GM21825 (cell line): Measurements from ENCODE around the gene TRAF3.
A peak's percentile ranks its signal among the peaks of the same experiment; 100 is the strongest.
"Not testable (repeated sequence)": the region's sequence is repeated elsewhere in the genome, so short reads cannot be mapped to it uniquely, and the experiment has no call there.

Experiments used
- ATAC-seq: cut with Tn5 transposase; IDR thresholded peaks from one replicate; pipeline ENCODE4 v1.9.1; 2021; ENCODE audit warnings: mild to moderate bottlenecking, moderate library complexity; ENCODE audit not compliant: unreplicated experiment

TRAF3 gene

DNA sequence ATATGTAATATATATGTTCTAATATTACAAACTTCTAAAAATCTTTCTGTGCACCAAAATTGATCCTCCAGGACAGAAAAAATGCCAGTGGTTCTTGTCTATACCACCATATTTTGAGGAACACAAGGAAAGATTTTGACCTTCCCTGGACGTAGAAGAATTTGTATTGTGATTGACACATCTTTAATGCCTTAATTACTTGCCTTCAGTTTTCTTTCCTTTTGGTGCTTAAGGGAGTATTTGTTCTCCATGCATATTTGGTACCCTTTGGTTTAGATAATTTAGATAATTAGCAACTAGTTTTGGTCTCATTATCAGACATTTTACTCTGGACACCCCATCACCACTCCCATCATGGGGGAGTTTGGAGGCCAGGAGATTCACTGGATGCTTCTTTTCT lies 27.6 kb downstream of the TRAF3 start:
- ATAC-seq: no peak

DNA sequence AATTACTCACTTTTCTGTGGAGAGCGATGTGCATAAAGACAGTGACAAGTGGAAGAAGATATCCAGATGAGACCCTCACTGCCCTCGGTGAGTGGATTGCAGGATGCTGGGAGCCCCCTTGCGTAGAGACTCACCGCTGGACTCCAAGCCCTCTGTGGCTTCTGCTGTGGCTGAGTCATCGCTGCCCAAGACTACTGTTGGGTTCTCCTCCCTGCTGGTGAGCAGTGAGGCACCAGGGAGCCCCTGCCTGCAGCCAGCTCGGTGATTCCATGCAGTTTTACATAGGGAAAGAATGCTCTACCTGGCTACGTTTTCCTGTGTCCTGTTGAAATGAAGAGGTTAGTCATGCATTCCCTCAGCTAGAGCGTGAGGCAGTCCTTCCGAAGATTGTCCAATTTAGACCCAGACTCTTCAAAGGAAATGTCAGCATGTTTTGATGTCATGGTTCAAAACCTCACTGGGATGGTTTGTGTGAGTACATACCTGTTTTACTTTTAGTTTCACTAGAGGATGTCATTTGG lies 28.2 kb downstream of the TRAF3 start:
- ATAC-seq: peak; percentile 52

DNA sequence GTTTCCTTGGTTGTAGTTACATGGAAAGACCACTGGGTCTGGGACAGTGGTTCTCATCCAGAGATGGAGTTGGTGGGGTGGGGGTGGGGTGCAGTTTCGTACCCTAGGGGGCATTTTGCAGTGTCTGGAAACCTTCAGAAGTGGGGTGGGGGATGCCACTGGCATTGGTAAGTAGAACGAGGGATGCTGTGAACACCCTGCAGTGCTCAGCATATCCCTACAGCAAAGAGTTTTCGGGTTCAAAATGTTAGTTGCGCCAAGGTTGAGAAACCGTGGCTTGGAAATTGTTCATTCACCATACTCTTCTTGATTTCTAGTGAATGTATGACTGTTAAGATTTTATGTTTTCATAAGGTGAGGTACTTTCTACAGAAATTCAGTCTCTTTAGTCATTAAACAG lies 28.7 kb downstream of the TRAF3 start:
- ATAC-seq: no peak

DNA sequence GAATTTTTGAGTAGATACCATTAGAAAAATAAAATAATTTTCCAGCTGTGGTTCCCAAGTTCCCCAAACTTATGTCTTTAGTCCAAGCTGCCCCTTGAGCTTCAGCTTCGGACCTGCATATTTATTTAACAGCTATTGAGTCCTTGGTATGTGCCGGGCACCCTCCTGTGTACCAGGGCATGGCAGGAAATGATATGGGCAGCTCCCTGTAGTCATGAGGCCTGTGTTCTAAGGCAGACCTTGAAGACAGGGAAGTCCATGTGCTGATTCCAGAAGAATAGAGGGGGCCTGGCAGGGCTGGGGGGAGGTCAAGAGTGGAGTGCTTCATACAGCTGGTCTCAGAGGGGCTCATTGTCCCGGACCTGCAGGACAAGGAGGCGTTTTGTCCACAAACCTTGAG lies 29.2 kb downstream of the TRAF3 start:
- no peak for ATAC-seq

DNA sequence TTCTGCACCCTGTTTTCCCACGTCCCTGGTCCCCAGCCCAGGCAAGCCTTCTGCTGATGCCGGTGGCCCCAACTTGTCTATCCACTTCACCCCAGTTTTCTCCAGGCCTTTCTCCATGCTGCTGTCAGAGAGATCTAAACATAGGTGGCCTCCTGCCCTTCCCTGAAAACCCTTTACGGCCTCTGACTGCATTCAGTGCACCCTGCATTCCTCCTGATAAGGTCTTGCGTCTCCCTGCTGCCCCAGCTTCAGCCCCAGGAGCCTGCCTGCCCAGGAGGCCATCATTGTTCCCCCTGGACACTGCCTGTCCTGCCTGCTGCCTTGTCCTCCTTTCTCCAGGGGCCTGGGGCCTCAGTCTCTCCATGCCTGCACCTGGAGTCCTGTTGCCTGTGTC lies 29.8 kb downstream of the TRAF3 start:
- no peak for ATAC-seq

DNA sequence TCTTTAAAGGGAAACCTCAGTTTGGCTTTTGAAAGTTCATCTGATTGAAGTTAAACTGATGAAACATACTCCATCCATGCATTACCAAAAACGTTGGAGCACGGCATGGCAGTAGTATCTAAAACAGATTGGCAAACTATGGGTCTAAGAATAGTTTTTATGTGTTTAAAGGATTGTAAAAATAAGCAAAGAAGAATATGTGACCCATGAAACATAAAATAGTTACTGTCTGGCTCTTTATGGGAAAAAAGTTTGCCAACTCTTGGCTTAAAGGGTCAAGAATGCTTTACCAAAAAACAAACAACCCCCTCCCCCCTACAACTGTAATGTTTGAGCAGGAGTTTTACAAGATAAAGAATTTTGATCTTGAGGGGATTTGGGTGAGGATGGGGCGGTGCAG lies 32.6 kb downstream of the TRAF3 start:
- no peak for ATAC-seq

DNA sequence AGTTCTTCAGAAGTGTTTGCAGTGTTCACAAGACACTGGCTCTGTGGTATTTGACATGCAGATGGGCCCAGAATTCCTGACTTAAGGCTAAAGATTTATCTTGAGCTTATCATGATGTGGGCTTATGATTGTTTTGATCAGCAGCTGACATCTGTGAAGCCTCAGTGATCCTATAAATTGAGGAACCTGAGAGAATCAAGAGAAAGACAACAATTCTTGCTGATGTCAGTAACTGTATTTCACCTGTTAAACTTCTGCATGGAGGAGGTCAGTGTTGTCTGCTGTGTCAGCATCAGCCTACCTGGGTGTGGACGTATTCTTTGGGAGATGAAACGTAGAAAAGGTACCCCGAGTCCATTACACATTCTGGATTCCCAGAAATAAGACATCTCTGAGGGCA lies 33.3 kb downstream of the TRAF3 start:
- ATAC-seq: no peak

DNA sequence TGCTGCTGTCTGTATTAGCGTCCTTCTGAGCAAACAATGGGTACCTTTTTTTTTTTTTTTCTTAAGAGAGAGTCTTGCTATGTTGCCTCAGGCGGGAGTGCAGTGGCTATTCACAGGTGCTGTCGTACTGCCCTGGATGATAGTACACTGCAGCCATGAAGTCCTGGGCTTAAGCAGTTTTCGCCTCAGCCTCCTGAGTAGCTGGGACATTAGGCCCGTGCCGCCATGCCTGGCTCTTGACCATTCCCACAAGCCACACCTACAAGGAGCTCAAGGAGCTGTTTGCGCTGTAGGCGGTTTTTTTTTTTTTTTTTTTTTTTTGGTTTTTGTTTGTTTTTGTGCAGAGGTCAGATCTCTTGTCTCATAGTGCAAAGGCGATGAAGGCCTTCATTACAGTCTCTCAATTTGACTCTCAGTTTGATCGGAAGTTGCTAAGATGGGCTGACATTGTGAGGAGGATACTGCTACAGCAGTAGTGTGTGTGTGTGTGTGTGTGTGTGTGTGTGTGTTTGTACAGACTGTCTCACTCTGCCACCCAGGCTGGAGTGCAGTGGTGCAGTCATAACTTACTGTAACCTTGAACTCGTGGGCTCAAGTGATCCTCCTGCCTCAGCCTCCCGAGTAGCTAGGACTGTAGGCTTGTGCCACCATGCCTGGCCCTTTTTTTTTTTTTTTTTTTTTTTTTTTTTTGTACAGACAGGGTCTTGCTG lies 34.2 kb downstream of the TRAF3 start:
- no peak for ATAC-seq

DNA sequence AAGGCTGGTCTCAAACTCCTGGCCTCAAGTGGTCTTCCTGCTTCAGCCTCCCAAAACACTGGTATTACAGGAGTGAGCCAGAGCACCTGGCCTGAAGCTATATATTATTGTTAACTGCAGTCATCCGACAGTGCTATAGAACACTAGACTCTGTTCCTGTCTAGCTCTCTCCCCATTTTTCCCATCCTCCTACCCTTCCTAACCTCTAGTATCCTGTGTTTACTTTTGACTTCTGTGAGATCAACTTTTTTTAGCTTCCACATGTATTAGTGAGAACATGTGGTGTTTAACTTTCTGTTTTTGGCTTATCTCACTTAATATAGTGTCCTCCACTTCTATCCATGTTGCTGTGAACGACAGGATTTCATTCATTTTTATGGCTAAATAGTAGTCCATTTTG lies 34.7 kb downstream of the TRAF3 start:
- ATAC-seq: no peak

DNA sequence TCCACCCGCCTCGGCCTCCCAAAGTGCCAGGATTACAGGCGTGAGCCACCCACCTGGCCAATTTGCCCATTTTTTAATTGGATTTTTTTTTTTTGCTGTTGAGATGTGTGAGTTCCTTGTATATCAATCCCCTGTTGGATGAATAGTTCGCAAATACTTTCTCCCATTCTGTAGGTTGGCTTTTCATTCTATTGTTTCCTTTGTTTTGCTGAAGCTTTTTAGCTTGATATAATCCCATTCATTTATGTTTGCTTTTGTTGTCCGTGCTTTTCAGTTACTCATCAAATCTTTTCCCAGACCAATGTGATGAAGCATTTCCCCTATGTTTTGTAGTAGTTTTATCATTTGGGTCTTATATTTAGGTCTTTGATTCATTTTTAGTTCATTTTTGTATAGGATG lies 36.4 kb downstream of the TRAF3 start:
- no peak for ATAC-seq

DNA sequence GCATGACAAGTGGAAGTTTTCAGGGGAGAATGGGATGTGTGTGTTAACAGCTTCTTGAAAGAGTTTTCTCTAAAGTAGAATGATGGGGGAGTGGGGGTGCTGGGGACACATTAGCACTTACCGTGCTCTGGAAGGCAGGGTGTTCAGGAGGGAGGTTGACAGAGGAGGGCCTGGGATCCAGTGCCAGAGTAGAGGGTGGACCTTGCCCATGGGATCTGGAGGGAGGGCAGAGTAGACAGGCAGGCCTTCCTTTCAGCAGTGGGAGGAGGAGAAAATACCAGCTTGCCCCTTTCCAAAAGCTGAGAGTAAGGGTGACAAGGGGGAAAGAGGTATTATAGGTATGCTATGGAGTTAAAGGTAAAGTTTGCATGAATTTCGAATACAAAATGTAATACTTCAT lies 40.1 kb downstream of the TRAF3 start:
- ATAC-seq: no peak

DNA sequence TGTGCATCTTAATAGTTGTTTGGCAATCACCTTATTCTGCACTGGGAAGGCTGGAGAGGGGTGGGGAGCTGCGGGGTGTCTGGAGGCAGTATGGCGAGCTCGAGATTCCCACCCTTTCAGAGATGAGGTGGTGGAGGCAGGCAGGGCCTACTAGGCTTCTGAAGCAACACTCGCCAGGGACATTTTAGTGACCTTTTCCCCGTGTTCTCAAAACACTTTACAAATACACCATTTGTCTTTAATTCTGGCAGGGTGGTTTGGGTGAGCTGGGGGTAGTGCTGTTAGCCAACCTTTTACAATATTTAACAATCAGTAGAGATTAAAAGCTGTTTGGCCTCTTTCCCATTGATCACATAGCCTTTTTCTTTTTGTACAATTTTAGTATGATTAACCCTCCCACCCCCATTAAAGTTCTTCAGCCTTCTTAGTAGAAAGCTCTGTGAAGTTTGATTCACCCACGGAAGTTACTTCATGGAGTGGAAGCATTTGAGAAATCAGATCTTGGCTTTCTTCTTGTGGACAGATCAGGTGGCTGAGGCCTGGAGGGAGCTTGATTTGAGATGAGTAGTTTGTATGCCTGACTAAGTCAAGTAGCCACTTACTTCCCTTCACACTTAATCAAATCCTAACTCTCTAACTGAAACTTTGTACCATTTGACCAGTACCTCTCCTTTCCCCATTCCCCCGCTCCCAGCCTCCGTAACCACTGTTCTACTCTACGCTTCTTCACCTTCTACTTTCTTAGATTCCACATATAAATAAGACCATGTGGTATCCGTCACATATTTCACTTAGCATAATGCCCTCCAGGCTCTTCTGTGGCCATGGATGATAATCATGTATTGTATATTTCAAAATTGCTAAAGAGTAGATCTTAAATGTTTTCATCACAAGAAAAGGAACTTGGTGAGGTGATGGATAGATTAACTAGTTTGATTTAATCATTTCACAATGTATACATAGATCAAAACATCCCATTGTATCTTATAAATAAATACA lies 41.0 kb downstream of the TRAF3 start:
- peak; percentile 28 for ATAC-seq

DNA sequence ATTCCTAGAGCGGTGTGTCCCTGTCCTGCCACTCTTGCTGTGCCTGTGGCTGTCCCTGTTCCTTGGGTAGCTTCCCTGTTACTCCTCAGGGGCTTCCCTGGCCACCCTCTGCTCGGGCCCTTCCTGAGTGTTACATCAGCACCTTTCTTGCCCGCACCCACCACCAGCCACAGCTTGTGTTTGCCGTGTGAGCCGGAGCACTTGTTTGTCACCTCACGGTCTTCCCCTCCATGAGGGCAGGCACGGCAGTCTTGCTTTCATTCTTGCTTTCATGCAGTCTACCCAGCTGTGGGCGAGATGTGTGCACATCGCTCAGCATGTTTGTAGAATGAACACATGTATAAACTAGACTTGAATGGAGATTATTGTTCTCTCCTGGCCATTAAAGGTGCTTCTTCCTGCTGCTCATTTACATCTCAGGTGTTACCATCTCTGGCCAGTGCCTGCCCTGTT lies 42.0 kb downstream of the TRAF3 start:
- ATAC-seq: peak; percentile 62

DNA sequence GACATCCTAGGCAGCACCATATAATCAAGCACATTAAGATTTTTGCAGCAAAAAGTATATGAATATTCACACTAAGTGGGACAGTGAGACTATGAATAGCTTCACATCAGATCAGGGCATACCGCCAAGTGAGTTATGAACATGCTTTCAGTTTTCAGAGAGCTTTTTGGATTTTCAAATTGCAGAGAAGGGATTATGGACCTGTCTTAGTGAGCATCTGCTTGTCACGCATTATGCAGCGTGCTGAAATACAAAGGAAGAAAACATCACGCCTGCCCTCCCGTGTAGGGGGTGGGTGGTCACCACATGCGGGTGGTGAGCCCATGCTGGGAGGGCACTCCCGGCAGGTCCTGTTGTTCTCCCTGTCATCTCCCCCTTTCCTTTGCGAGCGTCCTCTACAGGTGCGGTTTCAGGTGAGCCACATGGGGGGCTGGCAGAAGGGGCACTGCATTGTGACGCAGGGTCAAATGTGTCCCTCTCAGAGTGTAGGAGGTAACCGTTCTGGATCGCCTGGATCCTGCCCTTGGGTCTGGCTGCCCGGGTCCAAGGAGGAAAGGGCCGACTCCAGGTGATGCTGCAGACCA lies 42.6 kb downstream of the TRAF3 start:
- ATAC-seq: peak; percentile 2

DNA sequence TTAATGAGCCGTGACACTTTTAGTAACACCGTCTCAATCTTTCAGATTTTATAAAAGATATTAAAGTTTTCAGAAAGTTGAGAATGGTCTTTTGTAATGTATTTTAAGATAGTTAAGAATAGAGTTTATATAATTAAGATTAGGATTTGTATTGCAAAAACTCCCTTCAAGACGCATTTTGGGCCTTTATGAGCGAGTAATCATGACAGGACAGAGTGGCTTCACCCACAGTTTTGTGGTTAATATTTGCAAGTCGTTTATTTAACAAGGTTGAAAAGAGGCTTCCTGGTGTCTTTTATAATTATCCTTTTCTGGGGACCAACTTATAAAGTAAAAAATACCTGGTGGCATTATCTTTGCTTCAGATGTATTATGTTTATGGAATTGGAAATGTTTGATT lies 44.0 kb downstream of the TRAF3 start:
- ATAC-seq: no peak

DNA sequence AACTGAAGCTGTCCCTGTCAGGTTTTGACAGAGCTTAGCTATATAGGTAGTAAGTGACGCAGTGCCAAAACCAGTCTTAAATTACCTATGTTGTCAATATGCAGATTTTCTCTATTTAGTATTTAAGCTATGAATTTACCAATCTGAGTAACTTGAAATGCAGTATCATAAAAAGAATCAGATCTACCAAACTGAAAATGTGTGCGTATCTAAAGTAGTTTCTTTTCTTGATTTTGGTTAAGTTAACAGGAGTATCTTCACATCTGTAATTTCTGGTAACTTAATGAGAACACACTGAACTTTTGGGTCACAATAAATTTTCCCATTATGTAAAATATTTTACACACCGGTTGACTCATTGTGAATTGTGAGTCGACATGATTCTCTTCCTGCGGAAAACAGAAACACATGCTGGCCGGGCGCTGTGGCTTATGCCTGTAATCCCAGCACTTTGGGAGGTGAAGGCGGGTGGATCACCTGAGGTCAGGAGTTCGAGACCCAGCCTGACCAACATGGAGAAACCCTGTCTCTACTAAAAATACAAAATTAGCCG lies 45.1 kb downstream of the TRAF3 start:
- ATAC-seq: no peak

DNA sequence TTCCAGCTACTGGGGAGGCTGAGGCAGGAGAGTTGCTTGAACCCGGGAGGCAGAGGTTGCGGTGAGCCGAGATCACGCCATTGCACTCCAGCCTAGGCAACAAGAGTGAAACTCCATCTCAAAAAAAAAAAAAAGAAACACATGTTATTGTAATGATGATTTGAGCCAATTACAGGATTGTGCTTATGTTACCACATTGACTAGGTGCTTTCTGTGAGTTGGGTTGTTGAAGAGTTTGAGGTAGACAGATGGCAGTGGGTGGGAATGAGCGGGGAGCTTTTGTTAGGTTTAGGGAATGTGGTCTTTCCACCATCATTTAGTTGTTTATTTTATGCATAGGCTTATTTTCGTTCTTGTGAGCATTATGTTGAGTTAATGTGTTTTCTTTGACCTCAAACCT lies 45.6 kb downstream of the TRAF3 start:
- not testable (repeated sequence) for ATAC-seq

DNA sequence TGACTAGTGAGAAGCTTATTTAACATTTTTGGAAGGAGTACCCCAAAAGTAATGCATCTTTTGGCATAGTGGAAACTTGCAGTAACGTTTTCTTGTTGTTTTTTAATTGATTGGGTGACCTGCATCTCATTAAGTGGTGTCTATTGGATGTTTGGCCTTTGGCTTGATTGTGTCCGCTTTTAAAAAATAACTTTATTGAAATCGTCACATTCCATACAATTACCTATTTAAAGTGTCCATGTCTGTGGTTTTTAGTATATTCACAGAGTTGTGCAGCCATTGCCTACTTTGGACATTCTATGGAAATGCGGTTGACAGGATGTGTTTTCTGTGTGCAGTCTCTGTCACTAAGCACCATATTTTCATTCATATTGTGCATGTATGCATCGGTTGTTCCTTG lies 46.3 kb downstream of the TRAF3 start:
- ATAC-seq: no peak

DNA sequence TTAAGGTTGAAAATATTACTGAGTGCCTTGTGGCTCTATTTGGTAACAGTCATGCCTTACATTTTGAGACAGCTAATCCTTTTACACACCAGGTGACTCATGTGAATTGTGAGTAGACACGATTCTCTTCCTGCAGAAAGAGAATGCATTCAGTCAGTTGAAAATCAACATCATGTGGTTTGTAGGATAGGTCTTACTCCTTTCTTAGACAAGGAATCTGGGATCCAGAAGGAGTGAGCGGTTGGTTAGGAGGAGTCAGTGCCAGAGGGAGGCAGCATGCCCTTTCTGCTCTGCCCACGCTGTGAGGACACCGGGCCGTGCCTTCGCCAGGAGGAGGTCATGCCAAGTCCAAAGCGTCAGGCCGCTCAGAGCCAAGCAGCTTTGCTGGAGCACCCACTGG lies 47.6 kb downstream of the TRAF3 start:
- ATAC-seq: no peak

DNA sequence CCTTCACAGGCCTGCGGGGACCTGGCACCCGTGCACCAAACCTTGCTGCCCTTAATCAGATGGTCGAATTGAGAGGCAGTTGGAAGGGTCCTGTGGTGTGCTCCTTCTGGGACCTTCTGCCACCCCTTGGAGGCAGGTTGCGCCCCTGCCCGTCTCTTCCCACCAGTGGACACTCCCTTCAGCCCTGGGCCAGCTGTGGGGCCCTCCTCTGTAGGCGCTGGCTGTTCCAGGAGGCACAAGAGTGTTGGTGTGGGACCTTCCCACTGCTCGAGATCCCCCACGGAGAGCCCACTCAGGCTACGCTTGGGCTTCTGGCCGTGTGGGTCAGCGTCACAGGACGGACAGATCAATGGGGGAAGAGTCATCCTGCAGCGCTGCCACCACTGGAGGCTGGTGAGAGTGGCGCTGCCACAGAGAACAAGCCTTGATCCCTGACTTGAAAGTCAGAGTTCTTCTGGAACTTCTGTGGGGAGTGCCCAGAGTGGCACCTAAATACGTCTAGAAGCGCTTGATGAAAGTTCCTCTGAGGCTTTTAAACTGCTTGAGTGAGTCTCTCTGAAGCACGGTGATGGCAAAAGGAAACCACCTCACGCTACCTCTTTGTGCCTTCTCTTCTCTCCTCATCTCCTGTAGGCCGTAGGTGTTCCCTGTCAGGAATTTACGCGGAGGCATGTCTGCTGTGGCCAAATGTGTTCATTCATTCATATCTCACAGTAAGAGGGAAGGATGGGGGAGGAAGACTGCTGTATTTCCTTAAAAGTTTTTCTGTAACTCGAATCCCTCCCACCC lies 48.3 kb downstream of the TRAF3 start:
- ATAC-seq: no peak
